T1000 (cell line): Measurements from ENCODE around the gene MST1.
"Not testable (repeated sequence)": the region's sequence is repeated elsewhere in the genome, so short reads cannot be mapped to it uniquely, and the experiment has no call there.

ENCODE experiments used
- DNase-seq: peaks from one replicate; lab custom pipeline; 2025; ENCODE audit warnings: mixed read lengths; lab: John Stamatoyannopoulos, UW

MST1 gene

GRCh38 chr3:49700453-49701128 is 11.3 kb upstream of the MST1 start:
- no peak for DNase-seq

- DNase-seq = no peak
Measured at GRCh38 chr3:49700014-49700413, 10.7 kb upstream of the MST1 start.

GRCh38 chr3:49699281-49699979 is 10.2 kb upstream of the MST1 start:
- no peak for DNase-seq

- not testable (repeated sequence) for DNase-seq
Measured at GRCh38 chr3:49695350-49696015, 6.2 kb upstream of the MST1 start.

GRCh38 chr3:49694409-49695070 is 5.3 kb upstream of the MST1 start:
- not testable (repeated sequence) for DNase-seq

GRCh38 chr3:49691481-49691880 is 2.2 kb upstream of the MST1 start:
- DNase-seq = not testable (repeated sequence)

GRCh38 chr3:49690856-49691255 is 1.6 kb upstream of the MST1 start:
- not testable (repeated sequence) for DNase-seq

- DNase-seq = not testable (repeated sequence)
Measured at GRCh38 chr3:49689908-49690624, 792 bp upstream of the MST1 start.

- DNase-seq = not testable (repeated sequence)
Measured at GRCh38 chr3:49688338-49689045, 782 bp downstream of the MST1 start.

GRCh38 chr3:49687424-49687795 is 1.9 kb downstream of the MST1 start:
- DNase-seq = not testable (repeated sequence)

GRCh38 chr3:49686769-49687423 is 2.4 kb downstream of the MST1 start:
- not testable (repeated sequence) for DNase-seq

- DNase-seq = not testable (repeated sequence)
Measured at GRCh38 chr3:49686346-49686745, 2.9 kb downstream of the MST1 start.

GRCh38 chr3:49685846-49686245 is 3.4 kb downstream of the MST1 start:
- DNase-seq = not testable (repeated sequence)

- not testable (repeated sequence) for DNase-seq
Measured at GRCh38 chr3:49685103-49685502, 4.2 kb downstream of the MST1 start.

- not testable (repeated sequence) for DNase-seq
Measured at GRCh38 chr3:49684453-49684852, 4.8 kb downstream of the MST1 start.

- DNase-seq = no peak
Measured at GRCh38 chr3:49683162-49683561, 6.1 kb downstream of the MST1 start.

GRCh38 chr3:49681543-49681942 is 7.7 kb downstream of the MST1 start:
- DNase-seq = no peak

GRCh38 chr3:49681232-49681522 is 8.1 kb downstream of the MST1 start:
- no peak for DNase-seq

- no peak for DNase-seq
Measured at GRCh38 chr3:49680493-49681231, 8.6 kb downstream of the MST1 start.

GRCh38 chr3:49675912-49676311 is 13.4 kb downstream of the MST1 start:
- DNase-seq = no peak
